T-helper 2 cell (primary cell): ENCODE results near the gene ZFR.
"Not testable (repeated sequence)": the region's sequence is repeated elsewhere in the genome, so short reads cannot be mapped to it uniquely, and the experiment has no call there.

Source experiments
- DNase-seq, 5 experiments: peaks; one replicate each; pipeline versions ENCODE4 v3.0.0 to v3.0.0-alpha.2; 2012 to 2022
- total RNA-seq, 2 donors: gene quantifications; one replicate each; lab custom pipeline; 2026; lab: John Stamatoyannopoulos, UW

ZFR gene
- total RNA-seq, result 128 to 140 reads per million in 2 donors

- peak; percentile 84 to 95 (median 92) for DNase-seq
Measured at GRCh38 chr5:32444431-32445286, at the start of gene ZFR. Gene ZFR (minus strand): TSS chr5:32444740. CDS start chr5:32444658, 82 bp downstream.

- no peak for DNase-seq
Measured at GRCh38 chr5:32490972-32491557, 46.5 kb upstream of the ZFR start.

- DNase-seq, result peak; percentile 22 to 73 (median 51)
Measured at GRCh38 chr5:32489791-32490562, 45.4 kb upstream of the ZFR start.

GRCh38 chr5:32487424-32487823 lies 42.9 kb upstream of the ZFR start:
- DNase-seq, result no peak

GRCh38 chr5:32487008-32487407 lies 42.5 kb upstream of the ZFR start:
- no peak for DNase-seq

- no peak for DNase-seq
Measured at GRCh38 chr5:32482193-32482592, 37.7 kb upstream of the ZFR start.

GRCh38 chr5:32479096-32479495 lies 34.6 kb upstream of the ZFR start:
- no peak for DNase-seq

- no peak for DNase-seq
Measured at GRCh38 chr5:32476891-32477290, 32.4 kb upstream of the ZFR start.

- DNase-seq, result no peak
Measured at GRCh38 chr5:32475334-32476097, 31.0 kb upstream of the ZFR start.

- no peak for DNase-seq
Measured at GRCh38 chr5:32474209-32474854, 29.8 kb upstream of the ZFR start.

GRCh38 chr5:32473072-32473471 lies 28.5 kb upstream of the ZFR start:
- DNase-seq, result no peak

GRCh38 chr5:32471784-32472183 lies 27.2 kb upstream of the ZFR start:
- DNase-seq, result no peak

- no peak for DNase-seq
Measured at GRCh38 chr5:32465076-32465475, 20.5 kb upstream of the ZFR start.

- peak in 1 of 5 experiments; percentile 32 for DNase-seq
Measured at GRCh38 chr5:32462618-32463017, 18.1 kb upstream of the ZFR start.

GRCh38 chr5:32461441-32462120 lies 17.0 kb upstream of the ZFR start:
- no peak for DNase-seq

- no peak for DNase-seq
Measured at GRCh38 chr5:32460702-32461101, 16.2 kb upstream of the ZFR start.

GRCh38 chr5:32458880-32459495 lies 14.4 kb upstream of the ZFR start:
- DNase-seq, result no peak

- DNase-seq, result no peak
Measured at GRCh38 chr5:32455311-32455710, 10.8 kb upstream of the ZFR start.

- no peak for DNase-seq
Measured at GRCh38 chr5:32454821-32455220, 10.3 kb upstream of the ZFR start.

GRCh38 chr5:32453916-32454315 lies 9.4 kb upstream of the ZFR start:
- no peak for DNase-seq

- DNase-seq, result not testable (repeated sequence)
Measured at GRCh38 chr5:32452316-32452715, 7.8 kb upstream of the ZFR start.
